K562 (cell line): Measurements from ENCODE around the gene PHF20. TPM values are rescaled to one million over a fixed set of nuclear protein-coding genes. Genes with fewer than 3 reads are reported as not detected.
A peak's percentile ranks its signal among the peaks of the same experiment; 100 is the strongest.

ENCODE experiments used
- BCLAF1 ChIP-seq, 2 experiments: fragments of 450-650 bp in 1 of 2; IDR thresholded peaks; 2 replicates each; pipeline ENCODE4 v1.6.1; 2011 to 2017; ENCODE audit warnings: low read depth in 2 of 2, antibody characterized with exemption in 1 of 2, borderline replicate concordance in 1 of 2, low read length in 1 of 2, mild to moderate bottlenecking in 1 of 2, mixed read lengths in 1 of 2; ENCODE audit not compliant: control insufficient read depth in 1 of 2
- C11orf30 ChIP-seq: fragments of 450-650 bp; IDR thresholded peaks from 2 replicates; pipeline ENCODE4 v1.6.1; 2016; ENCODE audit warnings: low read depth, mild to moderate bottlenecking
- CREB1 ChIP-seq, 2 experiments: sonication (generic) in 1 of 2; formaldehyde crosslinking in 1 of 2; IDR thresholded peaks; 2 replicates each; pipeline versions ENCODE4 v1.6.1 to v1.8.0; 2012 to 2022; ENCODE audit warnings: inconsistent platforms in 1 of 2, mild to moderate bottlenecking in 1 of 2, missing genetic modification reagents in 1 of 2, moderate library complexity in 1 of 2
- DDX20 ChIP-seq: fragments of 450-650 bp; IDR thresholded peaks from 2 replicates; pipeline ENCODE4 v1.6.1; 2016; ENCODE audit warnings: missing genetic modification characterization, low read depth, mild to moderate bottlenecking, missing compliant biosample characterization, moderate library complexity
- NFIC ChIP-seq: fragments of 450-650 bp; IDR thresholded peaks from 2 replicates; pipeline ENCODE4 v1.6.1; 2017; ENCODE audit warnings: mild to moderate bottlenecking, inconsistent platforms
- NFRKB ChIP-seq: fragments of 450-650 bp; IDR thresholded peaks from 2 replicates; pipeline ENCODE4 v1.6.1; 2016; ENCODE audit warnings: low read depth
- PKNOX1 ChIP-seq: fragments of 450-650 bp; IDR thresholded peaks from 2 replicates; pipeline ENCODE4 v1.6.1; 2016
- ZNF354B ChIP-seq: fragments of 250-450 bp; sonication (Bioruptor Pico); IDR thresholded peaks from 2 replicates; pipeline ENCODE4 v1.4.0; 2020
- ZNF407 ChIP-seq: fragments of 450-650 bp; IDR thresholded peaks from 2 replicates; pipeline ENCODE4 v1.6.1; 2016; ENCODE audit warnings: low read depth
- polyA plus RNA-seq, 8 experiments: library from polyadenylated mRNA; depleted of rRNA in 4 of 8; stranded (reverse) in 5 of 8; unstranded in 3 of 8; fragments of >200 nt; fragmentation: Nextera tagmentation in 2 of 8; fragmentation: Illumina TruSeq in 1 of 8; extraction: Ambion mirVana in 2 of 8; extraction: Trizol in 1 of 8; gene quantifications; 2 replicates each; pipeline versions ENCODE4 v1.2.1 to v1.2.3, GENCODE V29; 2011 to 2014; ENCODE audit warnings: inconsistent platforms in 1 of 8, missing spikeins in 1 of 8
- total RNA-seq, 7 experiments: library from RNA; depleted of rRNA in 6 of 7; stranded (reverse); fragments of >200 nt in 6 of 7; fragmentation: Illumina TruSeq in 2 of 7; extraction: Trizol in 2 of 7; gene quantifications; 2 replicates each; pipeline versions ENCODE4 v1.2.1 to v1.2.3, GENCODE V29; 2011 to 2021; ENCODE audit warnings: low replicate concordance in 1 of 7

The PHF20 gene
- total and polyA plus RNA-seq, 9 of the 15 experiments (the other 6 are each of a cell fraction or from before 2014, with no cell fraction given) = 49.9 to 196 (median 70.7) TPM

- TF ChIP-seq ZNF407 (no peak), DDX20 (tag) (no peak), BCLAF1 (IDR thresholded peaks at IDR 0.05; ENCODE audit: borderline replicate concordance in 1 of 2, control insufficient read depth in 1 of 2, low read depth in 2 of 2, low read length in 1 of 2) (no peak), NFRKB (no peak), ZNF354B (no peak), NFIC (peak; percentile 72), PKNOX1 (peak; percentile 28; the same call in 1 of the 2 replicates), C11orf30 (no peak), CREB1 (IDR thresholded peaks at IDR 0.05) (no peak), CREB1 (CRISPR knock-in tag; IDR thresholded peaks at IDR 0.05) (no peak)
These were observed 99.5 kb downstream of the PHF20 start (continued) for GRCh38 chr20:35871259-35871771.
